ENCODE measurements around the gene PTPRG. TPM values are rescaled to one million over a fixed set of nuclear protein-coding genes. Genes with fewer than 3 reads are reported as not detected.

PTPRG gene
- total and polyA plus RNA-seq, 10 of the 15 experiments (the other 5 are each of a cell fraction or from before 2014, with no cell fraction given), result 0.29 to 20.7 (median 1.4) TPM

DNA sequence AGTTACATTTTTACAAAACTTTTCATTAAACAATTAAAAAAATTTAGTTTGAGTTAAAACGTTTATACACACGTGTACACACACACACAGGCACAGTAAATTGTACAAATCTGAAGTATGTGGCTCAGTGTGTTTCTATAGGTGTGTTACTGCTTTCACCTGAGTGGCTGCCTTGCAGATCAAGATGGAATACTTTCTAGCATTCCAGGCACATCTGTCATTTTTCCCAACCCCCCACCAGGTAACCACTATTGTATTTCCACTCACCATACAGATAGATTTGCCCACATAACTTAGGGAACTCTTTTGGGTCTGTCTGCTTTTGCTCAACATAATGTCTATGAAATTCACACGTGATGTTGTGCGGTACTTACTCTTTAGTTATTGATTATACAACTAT is 141.1 kb downstream of the PTPRG start:
- ATAC-seq (no peak), DNase-seq (ENCODE audit: low read depth, low spot score) (no peak), FAIRE-seq (no peak)
- Histone ChIP-seq H2AFZ (ENCODE audit: control insufficient read depth, low read depth, low read length) (no peak overlapping the region), H3K27ac (ENCODE audit: control insufficient read depth, insufficient read depth) (no peak overlapping the region), H3K9ac (ENCODE audit: control insufficient read depth, insufficient read depth, low read length) (no peak overlapping the region), H4K20me1 (ENCODE audit: control insufficient read depth, insufficient read depth) (no peaks in the 10 kb centered on the region), H3K4me1 (ENCODE audit: control insufficient read depth, insufficient read depth, low read length) (no peaks in the 10 kb centered on the region), H3K4me2 (ENCODE audit: control insufficient read depth, insufficient read depth) (no peak overlapping the region), H3K4me3 (no peak overlapping the region), H3K36me3 (ENCODE audit: control insufficient read depth in 2 of 2, insufficient read depth in 2 of 2, low read length in 1 of 2) (no peaks in the 10 kb centered on the region), H3K27me3 (replicated peaks in 1 of 2; ENCODE audit: control insufficient read depth in 2 of 2, insufficient read depth in 2 of 2, low read length in 1 of 2) (no peaks in the 10 kb centered on the region), H3K79me2 (ENCODE audit: control insufficient read depth, insufficient read depth, low read length) (no peaks in the 10 kb centered on the region), H3K9me3 (replicated peaks; ENCODE audit: control insufficient read depth, insufficient read depth, low read length) (no peaks in the 10 kb centered on the region)
- ChIA-PET POLR2A (interaction anchor here (0.7 to 1.1 kb wide), 2 partner anchors 15 to 134 kb away, joined by 3 read pairs; no protein-coding TSS in a partner anchor), CTCF (interaction anchor here (1.1 kb wide), 1 partner anchor 234 kb away, joined by 3 read pairs; no protein-coding TSS in a partner anchor), SMC1A (ENCODE audit: uncharacterized antibody, unreplicated experiment) (interaction anchor here (1.6 to 3.3 kb wide), 4 partner anchors 15 to 59 kb away, joined by 4 to 18 read pairs (median 10); no protein-coding TSS in a partner anchor), RAD21 (ENCODE audit: unreplicated experiment) (no interaction called here)
- 26% methylated on average over 4 of the region's 4 CpGs for WGBS (ENCODE audit: insufficient coverage, insufficient replicate concordance, low lambda C conversion rate, missing lambda C conversion rate)
- TF ChIP-seq BCLAF1 (IDR thresholded peaks at IDR 0.05), result no peak
- TF ChIP-seq CREM (IDR thresholded peaks at IDR 0.05; ENCODE audit: low read depth), result no peak
- no peak for TF ChIP-seq BCL11A (IDR thresholded peaks at IDR 0.05; ENCODE audit: low read depth, low read length)
- no peak for TF ChIP-seq KLF5 (IDR thresholded peaks at IDR 0.05; ENCODE audit: partially characterized antibody)
- no peak for TF ChIP-seq MTA2 (IDR thresholded peaks at IDR 0.05; ENCODE audit: low read depth)
- TF ChIP-seq MEF2A (IDR thresholded peaks at IDR 0.05; ENCODE audit: insufficient read depth, low read depth, low read length), result no peak
- TF ChIP-seq NFXL1 (IDR thresholded peaks at IDR 0.05; ENCODE audit: borderline replicate concordance), result no peak
- TF ChIP-seq POLR2AphosphoS2 (IDR thresholded peaks at IDR 0.05; ENCODE audit: low read depth, low read length), result no peak
- no peak for TF ChIP-seq RAD51 (IDR thresholded peaks at IDR 0.05)
- no peak for TF ChIP-seq SP1 (IDR thresholded peaks at IDR 0.05; ENCODE audit: low read depth, low read length)
- no peak for TF ChIP-seq ZZZ3 (IDR thresholded peaks at IDR 0.05; ENCODE audit: control insufficient read depth, insufficient read length, low read depth)
- TF ChIP-seq SUZ12 (IDR thresholded peaks at IDR 0.05; ENCODE audit: unreplicated experiment), result no peak
- intact Hi-C loops (cut with micrococcal nuclease; ENCODE audit: unreplicated experiment) (no loop called here), in situ Hi-C loops (cut with MboI) (no loop called here)
- no TSS peak for BruUV-seq (replicated peaks)
